Umbilical cord (tissue), 2 donors: ENCODE data around the gene LRRC17. TPM values are rescaled to one million over a fixed set of nuclear protein-coding genes. Genes with fewer than 3 reads are reported as not detected.
"Not testable (repeated sequence)": the region's sequence is repeated elsewhere in the genome, so short reads cannot be mapped to it uniquely, and the experiment has no call there.

Experiments used
- DNase-seq: peaks from one replicate; pipeline ENCODE4 v3.0.0-alpha.2; 2015; ENCODE audit warnings: low spot score
- total RNA-seq: library from RNA; depleted of rRNA; stranded (reverse); fragments of >200 nt; gene quantifications from one replicate; pipeline ENCODE4 v1.2.3, GENCODE V29; 2014; ENCODE audit warnings: low replicate concordance; ENCODE audit not compliant: insufficient read depth

Gene LRRC17
- total RNA-seq, 1 donor from 2014 or later: 3.1 TPM

DNA sequence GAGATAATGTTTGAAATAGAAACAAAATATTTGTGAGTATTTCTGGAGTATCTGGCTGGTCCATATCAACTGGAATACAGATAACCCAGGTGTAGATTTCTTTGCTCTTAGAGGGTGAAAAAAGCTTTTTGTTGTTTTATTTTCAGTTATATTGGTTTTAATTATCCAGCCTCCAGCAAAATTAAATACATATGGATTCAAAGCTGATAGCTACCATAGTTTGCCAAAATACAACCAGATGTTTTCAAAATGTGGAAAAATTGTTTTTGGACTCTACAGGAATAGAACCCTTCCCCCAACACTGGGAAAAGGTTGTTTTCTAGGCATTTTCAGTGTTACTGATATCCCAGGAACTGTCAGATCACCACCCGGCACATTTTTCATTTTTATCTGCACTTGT is 30.1 kb downstream of the LRRC17 start:
- no peak for DNase-seq

DNA sequence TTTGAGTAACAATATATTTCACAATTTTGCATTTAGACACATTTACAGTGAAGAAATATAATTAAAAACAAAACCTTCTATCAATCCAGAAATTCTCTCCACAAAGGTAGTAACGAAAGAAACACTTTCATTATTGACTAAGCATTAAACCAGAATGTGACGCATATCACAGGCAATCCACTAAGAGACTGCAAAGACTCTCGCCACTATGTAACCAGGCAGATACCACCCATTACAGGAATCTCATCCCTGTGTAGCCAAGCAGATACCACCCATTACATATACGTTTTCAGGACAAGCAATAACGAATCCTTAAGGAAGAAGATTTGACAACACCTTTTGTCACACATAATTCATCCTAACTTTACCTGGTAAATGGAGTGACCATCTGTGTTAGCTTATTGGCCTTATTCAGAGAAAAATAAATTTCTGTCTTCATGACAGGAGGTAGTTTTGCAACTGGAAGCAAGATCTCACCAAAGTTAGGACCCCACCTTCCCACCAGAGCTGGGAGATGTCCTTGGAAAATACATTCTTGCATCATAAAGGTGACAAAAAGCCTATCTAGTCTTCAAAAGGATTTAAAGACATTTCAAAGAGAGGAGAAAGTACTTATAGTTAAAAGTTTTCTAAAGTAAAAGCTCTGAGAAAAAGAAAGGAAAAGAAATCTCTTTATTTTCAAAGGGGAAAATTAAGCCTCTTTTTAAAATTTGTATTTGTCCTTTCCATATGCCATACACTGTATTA is 30.8 kb downstream of the LRRC17 start:
- no peak for DNase-seq

DNA sequence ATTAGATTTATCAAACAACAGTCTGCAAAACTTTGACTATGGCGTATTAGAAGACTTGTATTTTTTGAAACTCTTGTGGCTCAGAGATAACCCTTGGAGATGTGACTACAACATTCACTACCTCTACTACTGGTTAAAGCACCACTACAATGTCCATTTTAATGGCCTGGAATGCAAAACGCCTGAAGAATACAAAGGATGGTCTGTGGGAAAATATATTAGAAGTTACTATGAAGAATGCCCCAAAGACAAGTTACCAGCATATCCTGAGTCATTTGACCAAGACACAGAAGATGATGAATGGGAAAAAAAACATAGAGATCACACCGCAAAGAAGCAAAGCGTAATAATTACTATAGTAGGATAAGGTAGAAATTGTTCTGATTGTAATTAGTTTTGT is 31.4 kb downstream of the LRRC17 start:
- no peak for DNase-seq

DNA sequence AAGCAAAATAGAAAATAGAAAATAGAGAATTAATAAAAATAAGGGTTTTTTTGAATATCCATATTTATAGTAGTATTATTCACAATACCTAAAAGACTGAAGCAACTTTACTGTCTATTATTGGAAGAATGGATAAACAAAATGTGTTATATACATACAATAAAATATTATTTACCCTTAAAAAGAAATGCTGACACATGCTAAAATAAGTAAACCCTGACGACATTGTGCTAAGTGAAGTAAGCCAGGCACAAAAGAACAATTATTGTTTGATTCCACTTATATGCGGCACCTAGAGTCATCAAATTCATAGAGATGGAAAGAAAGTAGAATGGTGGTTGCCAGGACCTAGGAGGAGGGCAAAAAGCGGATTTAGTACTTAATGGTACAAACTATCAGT is 39.0 kb downstream of the LRRC17 start:
- DNase-seq: no peak

DNA sequence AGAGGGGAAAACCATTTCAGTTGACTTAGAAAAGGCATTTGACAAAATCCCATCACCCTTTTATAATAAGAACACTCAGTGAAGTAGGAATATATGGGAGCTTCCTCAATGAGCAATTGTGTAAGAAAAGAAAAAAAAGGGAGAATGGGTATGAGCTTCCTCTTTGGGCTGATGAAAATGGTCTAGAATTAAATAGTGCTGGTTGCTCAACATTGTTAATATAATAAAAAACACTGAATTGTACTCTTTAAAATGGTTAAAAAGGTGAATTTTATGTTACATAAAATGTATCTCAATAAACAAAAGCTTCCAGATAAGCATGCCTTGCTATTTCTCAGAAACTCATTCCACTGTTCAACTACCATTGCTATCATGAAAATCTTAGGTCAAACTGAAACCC is 40.6 kb downstream of the LRRC17 start:
- DNase-seq: no peak

DNA sequence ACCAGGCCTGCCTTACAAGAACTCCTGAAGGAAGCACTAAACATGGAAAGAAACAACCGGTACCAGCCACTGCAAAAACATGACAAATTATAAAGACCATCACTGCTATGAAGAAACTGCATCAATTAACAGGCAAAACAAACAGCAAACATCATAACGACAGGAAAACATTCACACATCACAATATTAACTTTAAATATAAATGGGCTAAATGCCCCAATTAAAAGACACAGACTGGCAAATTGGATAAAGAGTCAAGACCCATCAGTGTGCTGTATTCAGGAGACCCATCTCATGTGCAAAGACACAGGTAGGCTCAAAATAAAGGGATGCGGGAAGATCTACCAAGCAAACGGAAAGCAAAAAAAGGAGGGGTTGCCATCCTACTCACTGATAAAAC is 41.6 kb downstream of the LRRC17 start:
- DNase-seq: not testable (repeated sequence)

DNA sequence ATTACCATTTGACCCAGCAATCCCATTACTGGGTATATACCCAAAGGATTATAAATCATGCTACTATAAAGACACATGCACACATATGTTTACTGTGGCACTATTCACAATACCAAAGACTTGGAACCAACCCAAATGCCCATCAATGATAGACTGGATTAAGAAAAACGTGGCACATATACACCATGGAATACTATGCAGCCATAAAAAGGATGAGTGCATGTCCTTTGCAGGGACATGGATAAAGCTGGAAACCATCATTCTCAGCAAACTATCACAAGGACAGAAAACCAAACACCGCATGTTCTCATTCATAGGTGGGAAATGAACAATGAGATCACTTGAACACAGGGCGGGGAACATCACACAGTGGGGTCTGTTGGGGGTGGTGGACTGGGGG is 45.2 kb downstream of the LRRC17 start:
- not testable (repeated sequence) for DNase-seq

DNA sequence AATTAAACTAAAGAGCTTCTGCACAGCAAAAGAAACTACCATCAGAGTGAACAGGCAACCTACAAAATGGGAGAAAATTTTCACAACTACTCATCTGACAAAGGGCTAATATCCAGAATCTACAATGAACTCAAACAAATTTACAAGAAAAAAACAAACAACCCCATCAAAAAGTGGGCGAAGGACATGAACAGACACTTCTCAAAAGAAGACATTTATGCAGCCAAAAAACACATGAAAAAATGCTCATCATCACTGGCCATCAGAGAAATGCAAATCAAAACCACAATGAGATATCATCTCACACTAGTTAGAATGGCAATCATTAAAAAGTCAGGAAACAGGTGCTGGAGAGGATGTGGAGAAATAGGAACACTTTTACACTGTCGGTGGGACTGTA is 49.2 kb downstream of the LRRC17 start:
- not testable (repeated sequence) for DNase-seq

DNA sequence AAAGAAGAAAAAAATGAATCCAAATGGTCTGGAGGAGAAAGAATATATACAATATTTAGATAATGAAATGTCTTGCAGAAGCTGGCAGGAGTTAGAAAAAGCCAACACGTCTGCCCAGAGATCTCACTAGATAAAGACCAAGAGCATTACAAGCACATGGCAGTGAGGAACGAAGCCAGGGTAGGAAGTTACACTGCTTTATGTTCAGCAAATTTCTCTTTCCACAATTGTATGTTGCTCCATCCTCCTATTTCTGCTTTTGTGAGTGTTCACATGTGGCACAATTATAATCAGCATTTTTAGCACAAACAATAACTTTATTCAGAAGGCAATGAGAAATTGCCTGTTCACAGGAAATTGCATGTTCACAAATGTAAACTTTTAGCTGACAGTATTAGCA is 53.7 kb downstream of the LRRC17 start:
- no peak for DNase-seq

DNA sequence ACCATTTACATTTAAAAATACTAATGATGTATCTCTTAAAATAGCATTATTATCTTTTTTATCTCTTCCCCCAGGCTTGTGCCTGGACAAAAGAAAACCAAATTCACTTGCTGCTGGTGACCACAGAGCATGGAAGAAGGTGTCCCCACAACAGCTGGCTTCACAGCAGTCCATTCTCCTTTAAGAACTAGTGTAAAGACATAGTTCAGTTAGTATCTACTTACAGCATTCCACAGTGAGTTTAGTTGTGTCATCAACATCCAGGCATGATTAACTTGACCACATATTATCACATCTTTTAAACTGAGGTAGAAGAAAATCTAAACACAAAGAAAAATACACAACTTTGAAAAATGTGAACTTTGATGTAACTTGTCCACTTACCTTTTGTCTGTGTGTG is 55.0 kb downstream of the LRRC17 start:
- DNase-seq: no peak

DNA sequence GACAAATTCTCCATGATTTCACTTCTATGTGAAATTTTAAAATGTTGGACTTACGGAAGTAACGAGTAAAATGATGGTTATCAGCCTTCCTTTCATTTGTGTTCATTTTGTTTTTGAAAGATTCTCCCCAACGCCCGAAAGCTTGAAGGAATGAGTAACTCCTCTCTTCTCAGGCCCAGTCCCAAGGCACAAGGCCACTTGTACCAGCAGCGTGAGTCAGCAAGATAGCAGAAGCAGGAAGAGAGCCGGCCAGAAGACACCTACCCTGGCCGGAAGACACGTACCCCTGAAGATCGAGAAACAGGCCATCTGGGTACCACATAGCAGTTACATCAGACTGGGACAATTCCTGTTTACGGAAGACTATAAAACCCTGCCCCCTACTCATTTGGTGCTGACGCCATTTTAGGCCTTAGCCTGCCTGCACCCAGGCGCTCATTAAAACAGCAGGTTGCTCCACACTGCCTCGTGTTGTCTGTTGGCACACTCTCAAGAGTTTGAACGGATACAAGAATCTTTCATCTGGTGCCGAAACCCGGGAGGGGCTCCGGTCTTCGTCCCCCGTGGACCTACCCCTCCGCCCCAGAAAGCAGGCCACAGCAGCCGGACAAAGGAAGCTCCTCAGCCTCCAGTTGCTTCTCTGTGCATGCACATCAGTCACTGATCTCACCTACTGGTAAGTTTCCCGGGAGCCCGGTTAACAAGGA is 60.4 kb downstream of the LRRC17 start:
- no peak for DNase-seq

DNA sequence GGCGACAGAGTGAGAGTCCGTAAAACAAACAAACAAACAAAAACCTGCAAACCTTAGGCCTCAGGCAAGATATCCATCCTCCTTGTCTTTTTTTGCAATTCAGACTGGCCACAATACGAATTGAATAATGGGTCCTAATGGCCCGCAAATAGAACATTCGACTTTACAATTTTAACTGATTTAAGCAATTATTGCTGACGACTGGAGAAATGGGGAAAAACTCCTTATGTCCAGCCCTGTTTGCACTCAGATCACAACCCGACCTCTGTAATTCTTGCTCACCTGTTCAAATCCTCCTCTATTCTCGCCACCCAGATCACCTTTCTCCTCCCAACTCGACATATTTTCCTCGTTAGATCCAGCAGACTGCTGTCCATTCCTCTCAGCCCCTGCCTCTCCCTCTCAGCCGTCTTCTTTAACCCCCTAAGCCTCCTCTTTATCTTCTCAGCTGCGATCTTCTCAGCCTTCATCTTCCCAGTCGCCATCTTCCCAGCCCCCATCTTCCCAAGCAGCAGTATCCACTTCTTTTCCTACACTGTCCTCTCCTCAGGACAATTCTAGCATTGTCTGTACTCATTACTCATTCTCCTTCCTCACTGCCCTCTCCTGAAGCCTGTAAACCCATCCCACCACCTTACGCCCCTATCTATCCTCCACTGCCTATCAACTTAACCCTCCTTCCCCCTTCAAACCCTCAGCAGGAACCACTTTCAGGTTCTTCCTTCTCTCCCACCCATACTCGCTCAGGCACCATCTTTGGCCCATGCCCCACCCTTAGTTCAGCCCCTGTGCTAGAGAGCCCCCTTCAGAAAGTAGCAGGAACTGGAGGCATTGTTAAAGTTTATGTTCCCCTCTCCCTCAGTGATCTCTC is 61.8 kb downstream of the LRRC17 start:
- no peak for DNase-seq

DNA sequence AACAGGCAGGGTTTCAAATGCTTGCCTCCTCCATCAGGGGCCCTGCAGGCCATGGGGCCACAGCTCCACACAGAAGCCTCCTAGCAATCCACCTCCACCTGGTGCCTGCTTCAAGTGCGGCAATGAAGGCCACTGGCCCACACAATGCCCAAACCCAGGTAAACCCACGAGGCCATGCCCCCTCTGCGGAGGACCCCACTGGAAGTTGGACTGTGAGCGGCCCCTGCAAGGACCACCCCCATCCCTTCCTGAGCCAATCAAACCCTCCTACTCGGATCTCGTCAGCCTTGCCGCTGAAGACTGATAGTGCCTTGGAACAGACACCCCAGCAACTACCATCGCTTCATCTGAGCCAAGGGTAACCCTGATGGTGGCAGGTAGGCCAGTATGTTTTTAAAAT is 63.1 kb downstream of the LRRC17 start:
- no peak for DNase-seq

DNA sequence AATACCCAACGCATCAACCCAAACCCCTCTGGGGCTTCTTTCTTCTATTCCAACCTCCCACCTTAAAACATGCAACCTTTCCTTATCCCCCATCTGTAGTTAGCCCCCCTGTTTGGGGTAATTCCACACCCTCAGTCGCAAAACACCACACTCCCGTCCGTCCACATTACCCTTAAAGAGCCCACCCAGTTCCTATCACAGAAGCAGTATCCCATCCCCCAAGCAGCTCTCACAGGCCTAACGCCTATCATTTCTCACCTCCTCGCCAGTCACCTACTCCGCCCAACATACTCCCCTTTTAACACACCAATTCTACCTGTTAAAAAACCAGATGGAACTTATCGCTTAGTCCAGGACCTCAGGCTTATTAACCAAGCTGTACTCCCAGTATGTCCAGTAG is 63.7 kb downstream of the LRRC17 start:
- no peak for DNase-seq

DNA sequence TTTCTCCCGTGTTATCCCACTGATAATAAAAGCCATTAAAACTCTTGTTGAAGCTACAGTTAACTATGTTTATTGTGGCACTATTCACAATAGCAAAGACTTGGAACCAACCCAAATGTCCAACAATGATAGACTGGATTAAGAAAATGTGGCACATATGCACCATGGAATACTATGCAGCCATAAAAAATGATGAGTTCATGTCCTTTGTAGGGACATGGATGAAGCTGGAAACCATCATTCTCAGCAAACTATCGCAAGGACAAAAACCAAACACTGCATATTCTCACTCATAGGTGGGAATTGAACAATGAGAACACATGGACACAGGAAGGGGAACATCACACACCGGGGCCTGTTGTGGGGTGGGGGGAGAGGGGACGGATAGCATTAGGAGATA is 64.8 kb downstream of the LRRC17 start:
- not testable (repeated sequence) for DNase-seq

DNA sequence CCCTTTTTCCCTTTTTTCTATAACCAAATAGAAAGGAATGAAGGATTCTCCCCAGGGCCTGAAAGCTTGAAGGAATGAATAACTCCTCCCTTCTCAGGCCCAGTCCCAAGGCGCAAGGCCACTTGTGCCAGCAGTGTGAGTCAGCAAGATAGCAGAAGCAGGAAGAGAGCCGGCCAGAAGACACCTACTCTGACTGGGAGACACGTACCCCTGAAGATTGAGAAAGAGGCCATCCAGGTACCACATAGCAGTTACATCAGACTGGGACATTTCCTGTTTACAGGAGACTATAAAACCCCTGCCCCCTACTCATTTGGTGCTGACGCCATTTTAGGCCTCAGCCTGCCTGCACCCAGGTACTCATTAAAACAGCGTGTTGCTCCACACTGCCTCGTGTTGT is 65.5 kb downstream of the LRRC17 start:
- DNase-seq: no peak

DNA sequence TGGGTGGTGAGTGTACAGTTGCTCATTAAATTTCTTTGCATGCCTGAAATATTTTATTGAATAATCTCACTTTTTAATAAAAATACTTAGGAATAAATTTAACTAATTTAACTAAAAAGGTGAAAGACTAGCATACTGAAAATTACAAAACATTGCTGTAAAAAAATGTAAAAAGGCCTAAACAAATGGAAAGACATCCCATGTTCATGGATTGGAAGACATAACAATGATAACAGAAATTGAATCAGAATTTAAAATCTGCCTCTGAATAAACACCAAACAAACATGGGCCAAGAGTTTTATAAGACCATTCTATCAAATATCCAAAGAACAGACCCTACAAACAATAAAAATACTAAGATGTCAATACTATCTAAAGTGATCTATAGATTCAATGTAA is 66.9 kb downstream of the LRRC17 start:
- no peak for DNase-seq

DNA sequence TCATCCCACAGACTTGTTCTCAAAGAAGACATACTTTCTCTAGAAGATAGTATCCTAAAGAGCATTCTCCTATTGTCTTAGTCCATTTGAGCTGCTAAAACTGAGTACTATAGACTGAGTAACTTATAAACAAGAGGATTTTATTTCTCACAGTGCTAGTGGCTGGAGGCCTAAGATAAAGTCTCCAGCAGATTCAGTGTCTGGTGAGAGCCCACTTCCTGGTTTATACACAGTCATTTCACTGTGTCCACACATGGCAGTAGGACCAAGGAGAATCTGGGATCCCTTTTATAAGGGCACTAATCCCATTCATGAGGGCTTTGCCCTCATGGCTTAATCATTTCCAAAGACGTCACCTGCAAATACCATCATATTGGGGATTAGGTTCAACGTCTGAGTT is 68.7 kb downstream of the LRRC17 start:
- no peak for DNase-seq

DNA sequence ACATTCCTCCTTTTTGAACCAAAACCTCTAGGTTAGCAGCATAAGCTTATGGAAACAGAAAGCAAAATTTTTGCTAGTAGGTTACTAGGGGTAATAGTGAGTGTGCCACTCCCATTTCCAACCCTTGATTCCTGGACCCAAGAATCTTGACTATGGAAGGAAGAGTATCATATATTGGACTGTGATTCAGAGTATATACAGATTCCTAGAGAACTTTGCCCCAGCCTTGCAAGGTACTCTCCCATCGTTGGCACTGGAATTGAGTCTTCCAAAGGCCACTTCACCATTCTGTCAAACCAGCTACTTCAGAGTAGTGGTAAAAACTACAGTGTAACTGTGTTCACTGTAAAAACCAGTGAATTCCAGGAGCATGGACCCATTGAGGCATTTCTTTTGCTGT is 69.4 kb downstream of the LRRC17 start:
- DNase-seq: no peak

DNA sequence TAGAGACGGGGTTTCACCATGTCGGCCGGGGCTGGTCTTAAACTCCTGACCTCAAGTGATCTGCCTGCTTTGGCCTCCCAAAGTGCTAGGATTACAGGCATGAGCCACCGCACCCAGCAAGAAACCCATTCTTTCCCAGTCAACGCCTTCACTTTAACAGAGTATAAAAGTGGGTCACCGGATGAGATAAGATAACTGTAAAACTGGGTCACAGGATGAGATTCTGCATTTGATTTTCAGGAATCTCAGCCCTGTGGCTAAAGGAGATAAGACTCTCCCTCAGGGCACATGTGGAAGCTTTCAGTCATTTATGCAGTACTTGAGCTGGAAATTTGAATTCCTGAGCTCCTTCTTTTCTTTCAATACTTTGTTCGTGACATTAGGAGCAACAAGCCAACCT is 70.8 kb downstream of the LRRC17 start:
- DNase-seq: no peak

DNA sequence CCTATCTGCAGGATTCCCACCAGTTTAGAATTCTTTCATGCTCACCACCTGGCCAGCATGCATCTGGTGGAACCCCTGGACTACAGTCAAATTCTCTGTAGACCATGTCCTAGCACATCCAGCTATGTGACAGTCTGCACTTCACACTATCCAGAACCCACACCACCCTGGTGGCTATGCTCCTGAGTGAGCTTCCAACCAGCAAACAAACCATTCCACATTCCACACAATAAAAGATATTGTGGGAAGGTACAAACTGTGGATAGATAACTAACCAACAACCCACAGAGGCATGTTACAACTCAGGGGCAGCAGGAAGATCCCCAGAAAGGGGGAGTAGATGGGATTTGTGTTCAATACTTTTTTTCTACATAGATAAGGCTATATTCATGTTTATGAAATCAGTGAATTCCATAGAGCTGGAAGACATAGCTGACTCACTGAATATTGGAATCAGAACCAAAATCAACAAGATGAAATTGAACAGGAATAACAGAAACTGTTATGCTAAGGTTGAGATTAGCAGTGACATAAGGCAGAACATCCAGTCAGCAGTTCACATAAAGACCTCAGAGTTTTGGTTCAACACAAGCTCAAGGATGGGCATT is 72.5 kb downstream of the LRRC17 start:
- DNase-seq: no peak

DNA sequence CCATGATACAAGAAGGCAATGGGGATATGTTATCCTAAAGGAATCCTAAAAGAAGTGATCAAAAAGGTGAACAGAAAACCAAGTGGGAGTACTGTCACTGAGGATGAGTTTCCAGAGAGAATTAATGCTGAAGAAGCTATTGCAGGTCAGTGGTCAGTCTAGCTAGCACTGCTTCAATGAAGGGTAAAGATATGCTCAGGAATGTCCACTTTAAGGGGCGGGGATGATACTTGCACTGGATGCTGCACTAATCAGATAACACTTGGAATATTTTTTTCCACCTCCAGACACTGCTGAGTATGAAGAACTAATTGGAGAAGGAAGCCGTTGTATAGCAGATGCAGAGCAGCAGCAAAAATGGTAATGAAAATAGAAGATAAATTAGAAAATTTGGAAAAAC is 75.3 kb downstream of the LRRC17 start:
- no peak for DNase-seq
